H1 (cell line): ENCODE data around the gene SRRM5. TPM values are rescaled to one million over a fixed set of nuclear protein-coding genes. Genes with fewer than 3 reads are reported as not detected.
A peak's percentile ranks its signal among the peaks of the same experiment; 100 is the strongest.

Experiments used
- CTCF ChIA-PET: fragments of 300-600 bp; sonication (Branson Sonifier 250); formaldehyde crosslinking; loops from one replicate; lab custom pipeline; 2021; ENCODE audit not compliant: partially characterized antibody; lab: Charles Lee
- POLR2A ChIA-PET: fragments of 300-600 bp; sonication (Branson Sonifier 250); formaldehyde crosslinking; loops from one replicate; lab custom pipeline; 2021; ENCODE audit warnings: inconsistent platforms; ENCODE audit not compliant: partially characterized antibody; lab: Charles Lee
- DNase-seq, 2 experiments: peaks; one replicate each; pipeline versions ENCODE4 v3.0.0 to v3.0.0-alpha.2; 2010 to 2022; ENCODE audit warnings: low spot score in 2 of 2, low read depth in 1 of 2, mixed read lengths in 1 of 2
- FAIRE-seq: peaks from 2 replicates; lab custom pipeline; 2011; peaks lifted over from hg19 to GRCh38; lab: Jason Lieb, UNC
- H2AFZ ChIP-seq: 2 replicates; pipeline ENCODE4 v1.8.1; 2012; ENCODE audit warnings: low read length, inconsistent platforms
- H2AK5ac ChIP-seq: 2 replicates; pipeline ENCODE4 v1.6.1; 2013; ENCODE audit warnings: low read depth, low read length
- H2BK120ac ChIP-seq: replicated peaks from 2 replicates; pipeline ENCODE3; 2013; ENCODE audit warnings: low read depth, low read length, inconsistent platforms
- H2BK12ac ChIP-seq: 2 replicates; pipeline ENCODE4 v1.6.1; 2013; ENCODE audit warnings: low read depth, low read length
- H2BK15ac ChIP-seq: 2 replicates; pipeline ENCODE4 v1.6.1; 2013; ENCODE audit warnings: low read length
- H2BK20ac ChIP-seq: 2 replicates; pipeline ENCODE4 v1.6.1; 2013; ENCODE audit warnings: low read length
- H2BK5ac ChIP-seq: 2 replicates; pipeline ENCODE4 v1.6.1; 2013; ENCODE audit warnings: low read depth, low read length
- H3K14ac ChIP-seq: 2 replicates; pipeline ENCODE4 v1.6.1; 2013; ENCODE audit warnings: inconsistent platforms; ENCODE audit not compliant: insufficient read length
- H3K18ac ChIP-seq: 2 replicates; pipeline ENCODE4 v1.6.1; 2013; ENCODE audit warnings: low read length; ENCODE audit errors: extremely low read depth
- H3K23ac ChIP-seq: 2 replicates; pipeline ENCODE4 v1.6.1; 2013; ENCODE audit warnings: inconsistent platforms; ENCODE audit not compliant: insufficient read length
- H3K23me2 ChIP-seq: 2 replicates; pipeline ENCODE4 v1.6.1; 2013; ENCODE audit warnings: low read depth, low read length
- H3K27ac ChIP-seq: 2 replicates; pipeline ENCODE4 v1.6.1; 2011; ENCODE audit warnings: low read depth, low read length, inconsistent platforms
- H3K27me3 ChIP-seq, 4 experiments: replicated peaks in 1 of 4; 1 replicate in 1 of 4; 2 replicates in 3 of 4; pipeline versions ENCODE4 v1.6.1 to v1.8.1; 2011 to 2013; ENCODE audit warnings: low read length in 3 of 4, mild to moderate bottlenecking in 3 of 4, inconsistent platforms in 2 of 4, mixed read lengths in 2 of 4, moderate library complexity in 1 of 4; ENCODE audit not compliant: control insufficient read depth in 3 of 4, insufficient read depth in 3 of 4; ENCODE audit errors: extremely low read depth in 1 of 4
- H3K36me3 ChIP-seq, 4 experiments: 2 replicates each; pipeline versions ENCODE4 v1.6.1 to v1.8.1; 2011 to 2013; ENCODE audit warnings: mild to moderate bottlenecking in 4 of 4, low read length in 3 of 4, moderate library complexity in 2 of 4, control low read depth in 1 of 4, inconsistent platforms in 1 of 4; ENCODE audit not compliant: insufficient read depth in 4 of 4, control insufficient read depth in 2 of 4
- H3K4ac ChIP-seq: replicated peaks from 2 replicates; pipeline ENCODE3; 2013; ENCODE audit warnings: low read length, low read depth, mixed read lengths, inconsistent platforms; ENCODE audit not compliant: insufficient read length
- H3K4me1 ChIP-seq, 4 experiments: replicated peaks in 1 of 4; 1 replicate in 1 of 4; 2 replicates in 3 of 4; pipeline versions ENCODE4 v1.6.1 to v1.8.1; 2011 to 2013; ENCODE audit warnings: low read length in 3 of 4, inconsistent platforms in 2 of 4, mixed read lengths in 1 of 4; ENCODE audit not compliant: insufficient read depth in 4 of 4, control insufficient read depth in 3 of 4
- H3K4me2 ChIP-seq, 2 experiments: 2 replicates each; pipeline versions ENCODE4 v1.6.1 to v1.8.1; 2011 to 2013; ENCODE audit warnings: low read depth in 2 of 2, low read length in 2 of 2, control low read depth in 1 of 2, inconsistent platforms in 1 of 2, mild to moderate bottlenecking in 1 of 2; ENCODE audit not compliant: insufficient read depth in 1 of 2
- H3K4me3 ChIP-seq, 4 experiments: fragments of 200-600, 300-600 bp in 1 of 4; sonication (generic), shearing (Covaris generic), sonication (Bioruptor Twin) in 1 of 4; 2 replicates each; pipeline versions ENCODE4 v1.5.1 to v1.8.1; 2011 to 2016; ENCODE audit warnings: low read length in 4 of 4, low read depth in 3 of 4, control low read depth in 2 of 4, inconsistent platforms in 2 of 4, mild to moderate bottlenecking in 2 of 4, mixed read lengths in 1 of 4, moderate library complexity in 1 of 4; ENCODE audit not compliant: insufficient read depth in 2 of 4; ENCODE audit errors: extremely low read depth in 1 of 4
- H3K56ac ChIP-seq: replicated peaks from 2 replicates; pipeline ENCODE3; 2013; ENCODE audit warnings: low read depth, mild to moderate bottlenecking, mixed read lengths, low read length, inconsistent platforms; ENCODE audit not compliant: insufficient read length
- H3K79me1 ChIP-seq: 2 replicates; pipeline ENCODE4 v1.6.1; 2013; ENCODE audit warnings: low read depth, low read length, control low read depth
- H3K79me2 ChIP-seq, 2 experiments: 2 replicates each; pipeline versions ENCODE4 v1.6.1 to v1.8.1; 2012 to 2013; ENCODE audit warnings: low read length in 2 of 2, mild to moderate bottlenecking in 2 of 2, inconsistent platforms in 1 of 2; ENCODE audit not compliant: insufficient read depth in 2 of 2, control insufficient read depth in 1 of 2
- H3K9ac ChIP-seq, 4 experiments: replicated peaks in 1 of 4; 1 replicate in 1 of 4; 2 replicates in 3 of 4; pipeline versions ENCODE4 v1.6.1 to v1.8.1; 2011 to 2013; ENCODE audit warnings: low read depth in 3 of 4, low read length in 3 of 4, control low read depth in 2 of 4, mild to moderate bottlenecking in 2 of 4, moderate library complexity in 2 of 4, inconsistent platforms in 1 of 4; ENCODE audit errors: extremely low read depth in 1 of 4
- H3K9me3 ChIP-seq, 2 experiments: 2 replicates each; pipeline versions ENCODE4 v1.6.1 to v1.8.1; 2012 to 2013; ENCODE audit warnings: mild to moderate bottlenecking in 2 of 2, moderate library complexity in 2 of 2, control low read depth in 1 of 2, inconsistent platforms in 1 of 2, low read depth in 1 of 2, low read length in 1 of 2, mixed read lengths in 1 of 2; ENCODE audit not compliant: insufficient read depth in 2 of 2
- H4K20me1 ChIP-seq, 2 experiments: replicated peaks in 1 of 2; 2 replicates each; pipeline versions ENCODE3 to v1.8.1; 2011 to 2013; ENCODE audit warnings: inconsistent platforms in 2 of 2, low read length in 2 of 2, mild to moderate bottlenecking in 1 of 2; ENCODE audit not compliant: insufficient read depth in 2 of 2, control insufficient read depth in 1 of 2
- H4K5ac ChIP-seq: 2 replicates; pipeline ENCODE4 v1.6.1; 2013; ENCODE audit warnings: low read length, low read depth, mixed read lengths, inconsistent platforms; ENCODE audit not compliant: insufficient read length
- H4K8ac ChIP-seq: 2 replicates; pipeline ENCODE4 v1.8.0; 2013; ENCODE audit warnings: mild to moderate bottlenecking, moderate library complexity, low read length, inconsistent platforms; ENCODE audit not compliant: insufficient read depth; ENCODE audit errors: extremely low read depth
- H4K91ac ChIP-seq: replicated peaks from 2 replicates; pipeline ENCODE3; 2013; ENCODE audit warnings: low read length, mixed read lengths, inconsistent platforms; ENCODE audit not compliant: insufficient read length
- CREB1 ChIP-seq: IDR thresholded peaks from 2 replicates; pipeline ENCODE4 v1.6.1; 2012; ENCODE audit warnings: inconsistent platforms
- CTBP2 ChIP-seq: IDR thresholded peaks from 2 replicates; pipeline ENCODE4 v1.7.0; 2011; ENCODE audit warnings: borderline replicate concordance, mild to moderate bottlenecking, moderate library complexity, mixed read lengths, low read length; ENCODE audit not compliant: insufficient read depth, insufficient read length
- GABPA ChIP-seq: IDR thresholded peaks from 2 replicates; pipeline ENCODE4 v1.6.1; 2011; ENCODE audit warnings: mild to moderate bottlenecking, low read length, moderate library complexity, borderline replicate concordance; ENCODE audit not compliant: insufficient read depth
- KDM4A ChIP-seq: IDR thresholded peaks from one replicate; pipeline ENCODE4 v1.7.1; 2012; ENCODE audit warnings: low read depth, mild to moderate bottlenecking, moderate library complexity, low read length, inconsistent platforms; ENCODE audit not compliant: severe bottlenecking
- MAFK ChIP-seq: IDR thresholded peaks from 2 replicates; pipeline ENCODE4 v1.6.1; 2012; ENCODE audit warnings: low read depth, mild to moderate bottlenecking, improper control_type of control experiment, low read length
- NANOG ChIP-seq: IDR thresholded peaks from 2 replicates; pipeline ENCODE4 v1.6.1; 2011; ENCODE audit warnings: low read length, low read depth, mild to moderate bottlenecking, inconsistent platforms; ENCODE audit not compliant: insufficient read depth, poor library complexity, severe bottlenecking
- RAD21 ChIP-seq, 2 experiments: IDR thresholded peaks in 1 of 2; conservative IDR thresholded peaks in 1 of 2; 2 replicates each; pipeline ENCODE4 v1.6.1; 2011; ENCODE audit warnings: low read depth in 2 of 2, low read length in 2 of 2, improper control_type of control experiment in 1 of 2, inconsistent platforms in 1 of 2, mild to moderate bottlenecking in 1 of 2, moderate library complexity in 1 of 2
- TAF1 ChIP-seq: IDR thresholded peaks from 2 replicates; pipeline ENCODE4 v1.6.1; 2011; ENCODE audit warnings: mild to moderate bottlenecking, low read depth, low read length
- WGBS, 2 experiments: shearing (Covaris generic) in 1 of 2; methylation state at CpG; one replicate each; pipeline versions ENCODE4 v1.1.6 to v1.1.7; 2013 to 2015; ENCODE audit warnings: low lambda C conversion rate in 2 of 2, mixed read lengths in 2 of 2, inconsistent platforms in 1 of 2, low coverage in 1 of 2, missing lambda C conversion rate in 1 of 2; ENCODE audit not compliant: insufficient replicate concordance in 2 of 2, insufficient coverage in 1 of 2, insufficient read length in 1 of 2; ENCODE audit errors: extremely low coverage in 1 of 2, missing lambda C conversion rate in 1 of 2; 5-methylcytosine and 5-hydroxymethylcytosine counted together
- polyA plus RNA-seq, 7 experiments: library from polyadenylated mRNA; depleted of rRNA in 3 of 7; stranded (reverse) in 5 of 7; unstranded in 2 of 7; fragments of >200 nt in 5 of 7; fragments of 200-250 nt in 2 of 7; gene quantifications; 1 replicate in 5 of 7; 2 replicates in 1 of 7; 4 replicates in 1 of 7; pipeline versions ENCODE4 v1.2.1 to v1.2.3, GENCODE V29; 2011 to 2013; ENCODE audit warnings: missing spikeins in 2 of 7, mixed read lengths in 2 of 7
- total RNA-seq: library from RNA; stranded (reverse); fragmentation: NEBNext Ultra II Directional; extraction: Animal tissue kit (Norgen Biotek cat#: 25700); gene quantifications from 2 replicates; pipeline ENCODE4 v1.2.1, GENCODE V29; 2021
- TF ChIP-seq, protein P1 (sequence below): IDR thresholded peaks from 2 replicates; pipeline ENCODE4 v1.6.1; 2012; ENCODE audit warnings: inconsistent platforms

SRRM5 gene
- total and polyA plus RNA-seq, 2 of the 8 experiments (the other 6 are each of a cell fraction or from before 2014, with no cell fraction given): 0.06 to 0.11 TPM

DNA sequence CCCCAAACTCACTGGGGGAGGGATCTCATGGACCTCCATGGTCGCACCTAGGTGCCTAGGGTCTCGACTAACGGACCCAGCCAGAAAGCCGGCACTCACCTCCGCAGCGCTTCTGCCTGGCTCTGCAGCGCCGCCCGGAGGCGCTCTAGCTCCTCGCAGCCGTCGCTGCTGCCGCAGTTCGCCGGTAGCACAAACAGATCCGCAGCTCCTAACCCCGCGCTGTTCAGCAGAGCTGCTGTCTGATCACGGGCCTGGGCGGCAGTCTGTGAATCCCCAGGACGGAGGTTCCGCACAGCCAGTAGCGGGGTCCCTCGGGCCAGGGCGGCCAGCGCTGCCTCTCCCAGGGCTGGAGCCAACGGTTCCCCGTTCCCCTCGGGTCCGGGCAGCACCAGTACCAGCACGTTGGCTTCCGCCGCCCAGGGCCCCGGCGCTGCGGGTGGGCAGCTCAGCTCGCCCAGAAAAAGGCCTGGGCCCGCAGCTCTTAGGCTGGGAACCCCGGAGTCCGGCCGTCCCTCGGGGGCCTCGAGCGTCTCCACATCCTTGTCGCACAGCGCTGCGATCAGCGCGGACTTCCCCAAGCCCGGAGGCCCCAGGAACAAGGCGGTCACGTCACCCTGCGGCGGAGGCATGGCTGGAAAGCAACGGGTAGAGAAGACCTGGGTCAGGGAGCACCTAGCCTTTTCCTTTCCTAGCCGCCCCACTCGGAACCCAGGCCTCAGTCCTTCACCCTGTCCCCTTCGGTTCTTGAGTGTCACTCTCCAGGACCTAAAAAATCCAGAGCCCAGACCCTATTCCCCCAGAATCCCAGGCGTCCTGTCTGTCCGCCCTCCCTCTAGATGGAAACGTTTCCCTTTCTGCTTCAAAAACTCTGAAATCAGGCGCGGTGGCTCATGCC lies 16.9 kb upstream of the SRRM5 start:
- Histone ChIP-seq H3K14ac (no peak overlapping the region), H4K20me1 (peaks cover 3 to 5% of the 10 kb centered on the region in 2 experiments), H3K56ac (no peak overlapping the region), H4K8ac (peak overlapping the region; percentile 41; the same call in 1 of the 2 replicates), H3K9ac (peak overlapping the region; percentile 60 to 81 (median 72)), H2BK120ac (no peak overlapping the region), H3K79me2 (peaks cover 5 to 20% of the 10 kb centered on the region in 2 experiments), H3K79me1 (peaks cover 7% of the 10 kb centered on the region), H3K23ac (no peak overlapping the region), H2BK5ac (no peak overlapping the region), H4K5ac (no peak overlapping the region), H2AFZ (no peak overlapping the region), H3K4me3 (peak overlapping the region; percentile 78 to 90 (median 80)), H2AK5ac (no peak overlapping the region), H3K27me3 (no peaks in the 10 kb centered on the region), H3K4me2 (peak overlapping the region; percentile 89 to 98), H4K91ac (no peak overlapping the region), H3K4me1 (peaks cover 2 to 6% (median 3%) of the 10 kb centered on the region in 4 experiments; a peak in 6 of 7 replicates), H3K9me3 (no peaks in the 10 kb centered on the region), H3K27ac (no peak overlapping the region; the same call in 1 of the 2 replicates), H2BK15ac (no peak overlapping the region), H3K18ac (peak overlapping the region; percentile 32; the same call in 1 of the 2 replicates), H2BK12ac (no peak overlapping the region), H2BK20ac (no peak overlapping the region), H3K36me3 (peaks cover 5 to 26% (median 11%) of the 10 kb centered on the region in 4 experiments; a peak in 6 of 8 replicates), H3K23me2 (peaks cover 16% of the 10 kb centered on the region; the same call in 1 of the 2 replicates), H3K4ac (no peak overlapping the region)
- DNase-seq: peak in 1 of 2 experiments; percentile 83
- CTCF ChIA-PET: interaction anchor here (0.6 to 6.5 kb wide), 40 partner anchors 11 to 1572 kb away, joined by 3 to 92 read pairs (median 4); partner anchors contain the start of genes ETHE1, PINLYP, XRCC1 and ZNF428
- 8% methylated on average over 55 of the region's 64 CpGs; no CpG with 5 or more reads in 1 of the 2 experiments for WGBS, 2 experiments
- POLR2A ChIA-PET: interaction anchor here (0.6 to 3.9 kb wide), 14 partner anchors 10 to 75 kb away, joined by 3 to 36 read pairs (median 5); partner anchors contain the start of genes PINLYP, XRCC1 and ZNF575
- FAIRE-seq: no peak
- TF ChIP-seq TAF1 (peak; percentile 61; the same call in 1 of the 2 replicates), MAFK (no peak), CREB1 (0 out of 2 replicates have a peak, but pooled peaks have one; percentile 22), NANOG (peak; percentile 6), KDM4A (peak; percentile 22), GABPA (no peak), RAD21 (IDR thresholded peaks at IDR 0.05 in 1 of 2, conservative IDR thresholded peaks at IDR 0.05 in 1 of 2; ENCODE audit: low read depth in 2 of 2, low read length in 2 of 2) (peak; percentile 87 to 95), CTBP2 (no peak)
- TF ChIP-seq, protein P1, sequence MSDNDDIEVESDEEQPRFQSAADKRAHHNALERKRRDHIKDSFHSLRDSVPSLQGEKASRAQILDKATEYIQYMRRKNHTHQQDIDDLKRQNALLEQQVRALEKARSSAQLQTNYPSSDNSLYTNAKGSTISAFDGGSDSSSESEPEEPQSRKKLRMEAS: 0 out of 2 replicates have a peak, but pooled peaks have one; percentile 10
